ENCODE measurements around the gene OR4C16. TPM values are rescaled to one million over a fixed set of nuclear protein-coding genes. Genes with fewer than 3 reads are reported as not detected.

OR4C16 gene
- total RNA-seq (2021; fragmentation: NEBNext Ultra II Directional; extraction: Animal tissue kit (Norgen Biotek cat#: 25700)) (not detected in 2 replicates), polyA plus RNA-seq (2011; rRNA removed) (not detected in 2 replicates), polyA minus RNA-seq (2011; rRNA and poly(A)+ RNA removed) (not detected in 2 replicates)
- polyA plus RNA-seq (2011; cell fraction: cytosol; rRNA removed) = not detected
- not detected for polyA plus RNA-seq (2011; cell fraction: nucleus; rRNA removed)
- polyA plus RNA-seq (2012, experiment 1 of 2) = not detected in 4 replicates
- not detected for polyA plus RNA-seq (2012, experiment 2 of 2)
- not detected for polyA plus RNA-seq (2013, experiment 1 of 2)
- not detected for polyA plus RNA-seq (2013, experiment 2 of 2)
- not detected for polyA minus RNA-seq (2011; cell fraction: cytosol; rRNA and poly(A)+ RNA removed)
- polyA minus RNA-seq (2011; cell fraction: nucleus; rRNA and poly(A)+ RNA removed) = not detected
- long read RNA-seq, experiment 1 = 0 reads
- long read RNA-seq, experiment 2 = 0 reads

DNA sequence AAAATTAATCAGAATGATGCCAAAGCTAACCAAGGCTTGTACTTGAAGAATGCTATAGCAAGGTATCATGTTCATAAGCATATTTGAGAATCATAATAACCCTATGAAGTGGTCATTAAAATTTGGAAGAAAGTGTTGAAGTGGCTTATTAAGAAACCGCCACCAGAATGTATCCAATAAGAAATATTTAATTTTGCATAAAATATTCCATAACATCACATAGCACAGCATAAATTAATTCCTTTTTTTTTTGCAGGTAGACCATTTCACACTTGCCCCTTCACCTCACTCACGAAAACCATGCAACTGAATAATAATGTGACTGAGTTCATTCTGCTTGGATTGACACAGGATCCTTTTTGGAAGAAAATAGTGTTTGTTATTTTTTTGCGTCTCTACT is at the start of gene OR4C16:
Gene OR4C16, plus strand, starts transcription at position 301 of the 400 bp plus-strand sequence. Its CDS starts 0 bp downstream, at position 301.
- H3K79me1 ChIP-seq (ENCODE audit: low read depth, low read length) = no peaks in the 10 kb centered on the region
- 66% methylated on average over 3 of the region's 3 CpGs; no CpG with 5 or more reads in 1 of the 2 experiments for WGBS, 2 experiments (ENCODE audit: extremely low coverage in 1 of 2, insufficient coverage in 1 of 2, insufficient read length in 1 of 2, insufficient replicate concordance in 2 of 2, low coverage in 1 of 2, low lambda C conversion rate in 2 of 2, missing lambda C conversion rate in 1 of 2)
- TF ChIP-seq RAD21 (IDR thresholded peaks at IDR 0.05 in 1 of 2, conservative IDR thresholded peaks at IDR 0.05 in 1 of 2; ENCODE audit: low read depth in 2 of 2, low read length in 2 of 2) (no peak), BRCA1 (IDR thresholded peaks at IDR 0.05; ENCODE audit: low read depth, low read length) (no peak), SRF (IDR thresholded peaks at IDR 0.05; ENCODE audit: low read depth, low read length) (no peak), ASH2L (IDR thresholded peaks at IDR 0.05; ENCODE audit: low read length) (no peak), TAF1 (IDR thresholded peaks at IDR 0.05; ENCODE audit: low read depth, low read length) (no peak), KDM5A (IDR thresholded peaks at IDR 0.05; ENCODE audit: low read length) (no peak), RFX5 (IDR thresholded peaks at IDR 0.05; ENCODE audit: borderline replicate concordance, low read depth, low read length) (no peak), E2F6 (IDR thresholded peaks at IDR 0.05) (no peak), JUN (IDR thresholded peaks at IDR 0.05; ENCODE audit: low read depth, low read length) (no peak), SP4 (IDR thresholded peaks at IDR 0.05; ENCODE audit: low read length) (no peak), HDAC2 (IDR thresholded peaks at IDR 0.05; ENCODE audit: borderline replicate concordance in 1 of 2, low read depth in 2 of 2, low read length in 2 of 2) (no peak), CBX5 (IDR thresholded peaks at IDR 0.05; ENCODE audit: low read depth, low read length) (no peak), KDM1A (IDR thresholded peaks at IDR 0.05; ENCODE audit: borderline replicate concordance, low read length) (no peak)

More for the DNA sequence above, at the start of gene OR4C16:
- H3K27ac ChIP-seq (ENCODE audit: low read depth, low read length) = no peak within 1 kb of the TSS
- no peak within 1 kb of the TSS for H3K14ac ChIP-seq (ENCODE audit: insufficient read length)
- H3K23ac ChIP-seq (ENCODE audit: insufficient read length) = no peak within 1 kb of the TSS
- no peak within 1 kb of the TSS for H3K4me3 ChIP-seq (ENCODE audit: extremely low read depth in 1 of 4, insufficient read depth in 2 of 4, low read depth in 3 of 4, low read length in 4 of 4)
- no peak within 1 kb of the TSS for H2AK5ac ChIP-seq (ENCODE audit: low read depth, low read length)
- no peak within 1 kb of the TSS for H2BK120ac ChIP-seq (replicated peaks; ENCODE audit: low read depth, low read length)
- no peaks in the 10 kb centered on the region for H3K27me3 ChIP-seq (replicated peaks in 1 of 4; ENCODE audit: control insufficient read depth in 3 of 4, extremely low read depth in 1 of 4, insufficient read depth in 3 of 4, low read length in 3 of 4)
- H4K8ac ChIP-seq (ENCODE audit: extremely low read depth, insufficient read depth, low read length) = no peak within 1 kb of the TSS
- DNase-seq (ENCODE audit: low read depth in 1 of 2, low spot score in 2 of 2) = no peak
- H2BK5ac ChIP-seq (ENCODE audit: low read depth, low read length) = no peak within 1 kb of the TSS
- H4K91ac ChIP-seq (replicated peaks; ENCODE audit: insufficient read length, low read length) = no peak within 1 kb of the TSS
- CTCF ChIA-PET (ENCODE audit: partially characterized antibody) = no interaction called here
- H4K20me1 ChIP-seq (replicated peaks in 1 of 2; ENCODE audit: control insufficient read depth in 1 of 2, insufficient read depth in 2 of 2, low read length in 2 of 2) = no peaks in the 10 kb centered on the region
- no peak within 1 kb of the TSS for H4K5ac ChIP-seq (ENCODE audit: insufficient read length, low read depth, low read length)
- no peak within 1 kb of the TSS for H2BK15ac ChIP-seq (ENCODE audit: low read length)
- H3K56ac ChIP-seq (replicated peaks; ENCODE audit: insufficient read length, low read depth, low read length) = no peak within 1 kb of the TSS
- H3K79me2 ChIP-seq (ENCODE audit: control insufficient read depth in 1 of 2, insufficient read depth in 2 of 2, low read length in 2 of 2) = no peaks in the 10 kb centered on the region
- no peak within 1 kb of the TSS for H2AFZ ChIP-seq (ENCODE audit: low read length)
- no peaks in the 10 kb centered on the region for H3K36me3 ChIP-seq (ENCODE audit: control insufficient read depth in 2 of 4, insufficient read depth in 4 of 4, low read length in 3 of 4)
- no peak within 1 kb of the TSS for H2BK20ac ChIP-seq (ENCODE audit: low read length)
- no peaks in the 10 kb centered on the region for H3K23me2 ChIP-seq (ENCODE audit: low read depth, low read length)
- no peaks in the 10 kb centered on the region for H3K4me1 ChIP-seq (replicated peaks in 1 of 4; ENCODE audit: control insufficient read depth in 3 of 4, insufficient read depth in 4 of 4, low read length in 3 of 4)
- FAIRE-seq = no peak
- no peak within 1 kb of the TSS for H3K4me2 ChIP-seq (ENCODE audit: insufficient read depth in 1 of 2, low read depth in 2 of 2, low read length in 2 of 2)
- no peak within 1 kb of the TSS for H3K4ac ChIP-seq (replicated peaks; ENCODE audit: insufficient read length, low read depth, low read length)
- no peak within 1 kb of the TSS for H3K18ac ChIP-seq (ENCODE audit: extremely low read depth, low read length)
- H3K9me3 ChIP-seq (ENCODE audit: insufficient read depth in 2 of 2, low read depth in 1 of 2, low read length in 1 of 2) = peaks cover 49 to 51% of the 10 kb centered on the region in 2 experiments
- no peak within 1 kb of the TSS for H2BK12ac ChIP-seq (ENCODE audit: low read depth, low read length)
- POLR2A ChIA-PET (ENCODE audit: partially characterized antibody) = no interaction called here
- H3K9ac ChIP-seq (replicated peaks in 1 of 4; ENCODE audit: extremely low read depth in 1 of 4, low read depth in 3 of 4, low read length in 3 of 4) = no peak within 1 kb of the TSS
